HK-2 (cell line): Measurements from ENCODE around the gene CDC20B.
"Not testable (repeated sequence)": the region's sequence is repeated elsewhere in the genome, so short reads cannot be mapped to it uniquely, and the experiment has no call there.

Experiments
- DNase-seq: peaks from one replicate; pipeline ENCODE4 v3.0.0-alpha.2; 2018; ENCODE audit not compliant: unreplicated experiment

Gene CDC20B

DNA sequence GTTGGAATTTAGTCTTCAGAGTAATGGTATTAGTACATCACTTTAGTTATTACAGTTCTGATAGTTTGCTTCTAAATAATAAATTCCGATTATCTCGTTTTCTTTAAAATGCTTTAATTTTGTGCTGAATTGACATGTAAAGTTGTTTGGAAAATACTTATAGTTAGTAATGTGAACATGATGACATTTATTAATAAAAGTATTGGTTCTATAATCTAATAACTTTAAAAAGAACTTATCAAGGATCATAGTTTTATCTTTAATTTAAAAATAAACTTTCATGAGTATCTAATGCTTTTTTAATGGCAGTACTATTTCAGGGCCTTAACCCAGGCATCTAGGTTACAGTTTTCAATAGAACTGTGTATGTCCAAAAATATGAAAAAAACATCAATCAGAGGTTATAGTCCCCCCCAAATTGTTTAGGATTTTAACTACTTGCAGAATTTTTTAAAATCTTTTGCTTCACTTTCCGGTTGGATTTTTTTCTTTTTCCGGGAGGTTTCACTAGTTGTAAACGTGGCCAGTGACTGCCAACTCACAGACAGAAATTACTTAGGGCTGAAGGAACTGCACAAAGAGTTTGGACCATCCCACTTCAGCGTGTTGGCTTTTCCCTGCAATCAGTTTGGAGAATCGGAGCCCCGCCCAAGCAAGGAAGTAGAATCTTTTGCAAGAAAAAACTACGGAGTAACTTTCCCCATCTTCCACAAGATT lies 12.3 kb downstream of the CDC20B start:
- DNase-seq, result peak; percentile 49

DNA sequence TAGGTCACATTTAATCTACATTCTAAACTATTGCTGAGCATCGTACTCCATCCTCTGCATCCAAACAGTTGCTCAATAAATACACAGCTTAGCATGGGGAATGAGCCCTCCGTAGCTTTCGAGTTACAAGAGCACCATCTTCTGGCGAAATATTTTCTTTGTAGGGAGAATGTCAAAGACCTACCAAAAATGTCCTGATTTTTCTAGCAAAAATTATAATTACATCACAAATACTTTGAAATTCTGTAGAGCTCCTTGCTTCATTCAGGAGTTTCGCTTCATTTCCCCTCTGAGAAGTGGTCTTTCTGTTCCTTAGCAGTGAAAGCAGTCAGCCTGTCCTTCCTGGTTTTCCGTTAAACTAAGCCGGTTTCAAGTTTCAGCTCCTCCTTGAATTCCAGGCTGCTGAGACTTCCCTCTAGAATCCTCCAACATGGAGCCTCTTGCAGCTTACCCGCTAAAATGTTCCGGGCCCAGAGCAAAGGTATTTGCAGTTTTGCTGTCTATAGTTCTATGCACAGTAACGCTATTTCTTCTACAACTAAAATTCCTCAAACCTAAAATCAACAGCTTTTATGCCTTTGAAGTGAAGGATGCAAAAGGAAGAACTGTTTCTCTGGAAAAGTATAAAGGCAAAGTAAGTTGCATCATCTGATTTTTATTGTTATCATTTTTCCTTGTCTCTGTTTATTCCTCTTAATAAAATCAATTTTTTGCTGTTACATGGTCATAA lies 13.0 kb downstream of the CDC20B start, which contains the start of gene GPX8:
GPX8 (plus strand) TSS at position 409 of the 730 bp plus-strand sequence; CDS start at position 431, 22 bp downstream.
- DNase-seq, result peak; percentile 35

DNA sequence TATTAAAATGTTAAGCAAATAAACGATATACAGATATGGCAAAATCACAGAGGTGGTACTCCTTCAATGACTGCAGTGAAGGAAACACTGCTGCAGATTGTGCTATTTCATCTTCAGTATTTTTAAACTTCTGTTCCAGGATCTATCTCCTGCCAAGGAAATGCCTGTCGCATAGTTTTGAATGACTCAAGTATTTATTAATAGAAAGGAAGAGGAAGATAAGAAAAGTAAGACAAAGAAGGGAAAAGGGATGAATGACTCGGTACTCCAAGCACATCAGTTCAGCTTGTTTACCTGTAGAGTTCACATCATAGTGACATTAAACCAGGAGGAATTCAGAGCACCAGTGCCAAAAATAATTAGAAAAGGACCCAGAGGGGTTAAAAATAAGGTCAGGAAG lies 18.1 kb downstream of the CDC20B start:
- DNase-seq, result no peak

DNA sequence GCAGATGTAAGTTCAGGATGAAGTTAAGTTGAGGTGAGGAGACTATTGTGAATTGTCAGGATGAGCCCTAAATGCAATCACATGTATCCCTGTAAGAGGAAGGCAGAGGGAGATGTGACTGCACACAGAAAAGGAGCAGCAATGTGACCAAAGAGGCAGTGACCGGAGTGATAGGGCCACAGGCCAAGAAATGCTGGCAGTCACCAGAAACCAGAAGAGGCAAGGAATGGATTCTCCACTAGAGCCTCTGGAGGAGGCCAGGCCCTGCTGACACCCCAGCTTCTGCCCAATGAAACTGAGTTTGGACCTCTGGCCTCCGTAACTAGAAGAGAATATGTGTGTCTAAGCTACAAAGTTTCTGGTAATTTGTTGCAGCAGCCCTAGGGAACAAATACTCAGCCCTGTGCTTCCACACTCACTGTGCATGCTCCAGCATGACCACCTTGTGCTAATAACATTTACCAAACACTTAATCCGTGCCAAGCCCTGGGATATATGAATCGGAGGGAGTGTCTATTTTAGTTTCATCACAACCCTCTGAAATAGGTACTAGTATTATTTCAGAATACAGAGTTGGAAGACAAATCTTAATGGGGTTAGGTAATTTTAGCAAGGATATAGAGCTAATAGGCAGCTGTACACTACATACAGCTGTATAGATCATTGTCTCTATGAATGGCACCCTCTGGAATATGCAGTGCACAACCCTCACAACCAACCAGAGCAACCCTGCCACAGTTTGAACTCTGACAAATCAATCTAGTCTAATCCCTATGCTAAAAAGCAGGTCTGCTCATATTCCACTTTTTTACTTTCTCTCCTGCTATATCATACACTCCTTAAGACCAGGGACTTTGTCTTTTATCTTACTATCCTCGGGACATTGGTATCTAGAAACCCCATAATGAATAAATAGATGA lies 20.8 kb downstream of the CDC20B start:
- no peak for DNase-seq

DNA sequence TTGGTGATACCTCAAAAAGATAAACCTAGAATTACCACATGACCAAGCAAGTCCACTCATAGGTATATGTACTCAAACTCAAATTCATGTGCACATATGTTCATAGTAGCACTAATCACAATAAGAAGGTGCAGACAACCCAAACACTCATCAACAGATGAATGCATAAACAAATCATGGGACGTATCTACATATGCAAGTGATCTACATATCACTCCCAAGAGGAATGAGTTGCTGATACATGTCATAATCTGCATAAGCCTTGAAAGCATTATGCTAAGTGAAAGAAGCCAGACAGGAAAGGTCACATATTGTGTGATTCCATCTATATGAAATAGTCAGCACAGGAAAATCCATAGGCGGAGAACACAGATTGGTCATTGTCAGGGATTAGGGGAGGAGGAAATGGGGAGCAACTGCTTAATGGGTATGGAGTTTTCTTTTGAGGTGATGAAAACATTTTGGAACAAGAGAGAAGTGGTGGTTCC lies 23.6 kb downstream of the CDC20B start:
- DNase-seq, result no peak

DNA sequence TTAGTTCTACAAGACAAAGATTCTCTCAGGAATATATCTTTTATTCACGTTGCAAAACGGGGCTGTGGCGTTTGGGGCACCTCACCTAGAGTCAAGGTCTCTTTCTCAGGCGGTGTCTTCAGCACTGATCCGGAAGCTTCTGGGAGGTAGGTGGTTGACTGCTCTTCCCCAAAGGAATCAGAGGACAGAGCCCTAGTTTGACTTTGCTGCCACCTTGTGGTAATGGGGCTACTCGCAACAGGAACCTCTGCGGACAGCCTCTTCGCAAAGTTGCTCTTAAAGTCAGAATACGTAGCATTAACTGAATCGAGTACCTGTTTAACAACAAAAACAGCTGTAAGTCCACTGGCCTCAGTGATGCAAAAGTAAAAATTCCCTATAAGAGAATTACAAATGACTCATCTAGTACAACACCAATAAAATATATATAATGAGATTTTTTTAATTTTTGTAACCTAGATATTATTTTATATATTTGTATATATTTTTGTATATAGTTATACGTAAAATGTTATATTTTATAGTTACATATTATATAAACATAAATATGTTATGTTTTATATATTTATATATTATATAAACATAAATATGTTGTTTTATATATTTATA lies 26.3 kb downstream of the CDC20B start:
- DNase-seq, result peak; percentile 64

DNA sequence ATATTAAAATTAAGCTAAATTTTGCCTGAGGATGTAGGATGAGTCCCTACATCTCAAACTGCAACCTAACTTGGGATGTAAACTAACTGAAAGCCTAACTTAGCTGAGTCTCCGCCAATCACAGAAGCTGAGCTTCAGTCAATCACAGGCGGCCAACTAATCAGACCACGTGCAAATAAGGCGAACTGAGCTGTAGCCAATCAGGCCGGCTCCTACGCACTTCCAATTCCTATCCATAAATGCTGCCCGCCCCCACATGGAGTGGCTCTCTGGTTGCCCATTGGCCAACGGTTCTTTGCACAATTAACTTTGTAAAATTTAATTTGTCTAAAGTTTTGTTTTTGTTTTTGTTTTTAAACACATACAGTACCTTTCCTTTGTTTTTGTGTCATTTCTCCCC lies 26.9 kb downstream of the CDC20B start:
- DNase-seq, result no peak

DNA sequence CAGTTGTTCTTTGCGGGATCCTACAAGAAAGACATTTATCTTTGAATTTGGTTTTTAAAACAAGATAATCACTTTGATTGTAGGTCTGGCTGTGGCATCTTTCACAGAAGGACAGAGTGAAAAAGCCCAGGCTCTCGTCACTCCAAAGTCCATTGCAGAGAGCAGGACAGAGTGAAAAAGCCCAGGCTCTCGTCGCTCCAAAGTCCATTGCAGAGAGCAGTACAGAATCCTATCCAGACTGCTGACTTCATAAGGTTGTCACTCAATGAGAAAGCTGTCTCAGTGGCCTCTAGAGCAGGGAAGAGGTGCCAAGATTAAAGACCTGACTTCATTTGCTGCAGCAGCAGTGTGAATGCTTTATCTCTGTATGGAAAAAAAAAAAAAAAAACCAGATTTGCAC lies 29.4 kb downstream of the CDC20B start:
- DNase-seq, result no peak

DNA sequence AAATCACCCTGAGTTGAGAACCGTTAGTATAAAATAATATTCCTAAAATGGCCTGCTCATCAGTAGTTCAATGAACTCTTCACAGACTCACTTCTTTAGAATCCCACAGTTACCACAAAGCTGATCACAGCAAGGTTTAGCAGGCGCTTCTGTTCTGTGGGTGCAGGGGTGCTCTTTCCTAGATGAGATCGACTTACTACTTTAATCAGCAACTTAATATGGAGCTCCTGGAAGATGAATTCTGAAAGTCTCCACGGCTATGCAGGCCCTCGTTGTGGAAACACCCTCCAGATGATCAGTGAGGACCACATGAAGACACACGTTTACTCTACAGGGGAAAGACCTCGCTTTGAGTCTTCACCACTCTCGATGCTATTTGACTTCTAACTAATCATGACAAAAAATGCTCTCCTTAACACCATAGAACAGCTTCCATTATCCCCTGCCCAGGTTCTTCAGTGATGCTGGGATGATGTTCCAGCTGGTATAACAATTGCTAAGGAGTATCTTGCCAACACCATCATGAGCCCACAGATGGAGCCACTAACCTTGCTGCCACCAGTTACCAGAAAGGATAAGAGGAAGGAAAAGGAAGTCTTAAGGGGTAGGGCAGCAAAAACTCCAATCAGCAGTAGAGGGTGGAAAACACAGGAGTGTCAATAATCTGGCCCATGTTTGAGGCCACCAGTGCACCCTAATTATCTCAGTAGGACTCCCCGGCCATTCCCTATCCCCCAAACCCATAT lies 30.9 kb downstream of the CDC20B start:
- DNase-seq, result no peak

DNA sequence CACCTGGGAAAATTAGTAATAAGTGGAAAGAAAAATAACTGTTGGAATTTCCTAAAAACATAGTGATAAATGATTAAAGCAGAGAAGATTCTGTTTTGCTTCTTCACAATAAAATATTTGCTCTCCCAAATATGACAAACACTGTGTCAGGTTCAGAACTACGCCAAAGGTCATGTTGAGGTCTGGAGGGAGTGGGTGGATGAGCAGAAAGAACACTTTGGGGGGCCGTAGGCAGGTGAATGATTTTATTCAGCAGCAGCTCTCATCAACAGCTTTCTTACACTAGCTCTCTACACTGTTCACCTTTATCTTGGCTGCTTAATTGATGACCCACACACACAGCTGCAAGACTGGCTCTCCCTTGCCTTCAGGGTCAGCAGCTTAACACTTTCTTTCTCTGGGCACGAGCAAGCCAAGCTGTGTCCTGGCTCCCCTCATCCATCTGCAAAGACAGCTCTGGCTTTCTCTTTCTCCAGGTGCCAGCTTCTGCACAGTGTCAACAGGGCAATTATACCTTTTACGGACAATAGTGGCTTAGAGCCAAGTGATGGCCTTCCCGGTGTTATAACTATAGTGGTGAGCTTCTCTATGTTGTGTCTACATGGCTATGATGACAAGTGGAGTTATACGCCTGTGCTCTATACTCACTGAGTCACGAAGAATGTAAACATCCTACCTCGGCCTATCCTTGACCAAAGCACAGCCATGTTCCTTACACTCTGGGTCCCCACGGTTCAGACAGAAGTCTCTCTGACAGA lies 31.9 kb downstream of the CDC20B start:
- no peak for DNase-seq

DNA sequence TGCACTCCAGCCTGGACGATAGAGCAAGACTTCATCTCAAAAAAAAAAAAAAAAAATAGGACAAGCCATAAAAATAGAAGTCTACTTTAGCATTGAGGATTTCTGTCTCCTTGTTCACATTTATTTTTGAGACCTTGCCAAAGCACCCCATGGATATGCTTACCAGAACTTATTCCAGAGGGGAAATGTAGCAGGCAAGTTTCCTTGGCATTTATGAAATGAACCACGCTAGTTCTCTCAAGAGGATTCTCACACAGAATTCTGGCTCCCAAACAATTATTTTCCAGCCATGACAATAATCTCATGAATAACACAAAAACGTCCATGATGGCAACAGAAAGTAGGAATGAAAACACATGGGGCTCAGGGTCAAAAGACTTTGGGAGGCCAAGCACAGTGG lies 36.5 kb downstream of the CDC20B start:
- DNase-seq, result no peak

DNA sequence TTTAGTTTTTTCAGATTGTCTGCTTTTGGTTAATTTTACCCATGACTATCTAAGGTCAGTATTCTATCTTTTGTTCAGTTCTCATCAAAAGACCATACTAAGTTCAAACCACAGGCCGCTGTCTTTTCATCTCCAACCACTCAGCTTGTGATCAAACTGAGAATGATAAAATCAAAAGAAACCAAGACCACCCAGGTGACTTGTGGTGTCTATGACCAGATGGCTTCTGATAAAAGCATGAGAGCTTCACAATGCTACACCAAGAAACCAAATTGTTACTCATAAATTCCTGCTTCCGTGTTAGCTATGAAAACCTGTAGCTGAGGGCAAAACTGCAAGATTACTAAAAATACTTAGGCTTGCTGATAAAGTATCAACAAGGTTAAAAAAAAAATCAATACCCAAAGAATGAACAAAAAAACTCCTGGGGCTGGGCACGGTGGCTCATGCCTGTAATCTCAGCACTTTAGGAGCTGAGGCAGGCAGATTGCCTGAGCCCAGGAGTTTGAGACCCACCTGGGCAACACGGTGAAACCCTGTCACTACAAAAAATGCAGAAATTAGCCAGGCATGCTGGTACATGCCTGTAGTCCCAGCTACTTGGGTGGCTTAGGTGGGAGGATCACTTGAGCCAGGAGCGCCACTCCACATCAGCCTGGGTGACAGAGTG lies 38.8 kb downstream of the CDC20B start:
- DNase-seq, result no peak

DNA sequence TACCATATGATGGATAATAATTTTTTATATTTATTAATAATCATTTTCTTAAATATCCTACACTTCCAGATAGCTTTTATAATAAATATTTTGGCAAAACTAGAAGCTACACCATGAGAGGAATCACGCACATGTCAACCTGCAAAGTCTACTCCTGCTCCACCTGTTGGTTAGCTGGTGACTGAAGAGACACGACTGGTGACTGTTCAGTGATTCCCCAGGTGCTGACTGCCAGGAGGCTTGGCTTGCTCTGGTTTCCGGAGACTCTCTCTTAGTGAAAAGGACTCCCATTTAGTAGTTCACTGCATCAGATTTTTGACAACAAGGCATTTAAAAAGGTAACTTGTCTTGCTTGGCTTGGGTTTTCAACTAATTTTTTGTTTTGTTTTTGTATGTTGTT lies 49.6 kb downstream of the CDC20B start:
- no peak for DNase-seq

DNA sequence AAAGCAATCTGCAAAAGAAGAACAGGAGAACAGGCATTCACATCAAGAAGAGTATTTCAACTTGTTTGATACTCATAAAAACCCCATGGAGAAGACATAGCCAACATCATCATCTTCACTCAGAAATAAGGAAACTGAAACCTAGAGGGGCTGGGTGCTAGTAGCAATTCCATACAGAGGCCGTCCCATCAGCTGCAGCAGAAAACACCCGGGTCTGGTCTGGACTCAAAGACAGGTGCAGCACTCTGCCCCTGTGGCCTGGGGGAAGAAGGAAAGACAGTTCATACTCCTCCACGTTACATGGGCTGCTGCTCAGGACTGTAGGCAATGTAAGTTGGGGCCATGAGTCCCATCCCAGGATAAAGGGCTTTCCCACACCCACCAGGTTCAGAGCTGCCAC lies 58.9 kb downstream of the CDC20B start:
- DNase-seq, result no peak

DNA sequence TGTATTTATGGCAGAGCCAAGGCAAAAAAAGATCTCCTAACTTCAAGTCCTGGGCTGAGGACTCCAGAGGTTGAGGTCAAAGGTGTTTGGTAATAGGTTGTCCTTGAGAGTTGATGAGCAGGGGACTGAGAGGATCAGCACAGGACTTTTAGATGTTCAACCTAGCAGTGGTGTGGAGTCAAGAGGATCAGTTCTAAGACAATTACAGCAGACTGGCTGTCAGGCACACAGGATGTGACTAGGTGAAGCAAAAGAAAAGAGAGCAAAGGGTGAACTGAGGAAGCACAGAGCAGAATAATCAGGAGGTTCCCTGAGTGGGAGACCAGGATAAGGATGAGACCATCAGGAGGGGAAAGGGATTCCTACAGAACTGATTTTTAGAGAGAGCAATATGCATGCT lies 59.6 kb downstream of the CDC20B start:
- no peak for DNase-seq

DNA sequence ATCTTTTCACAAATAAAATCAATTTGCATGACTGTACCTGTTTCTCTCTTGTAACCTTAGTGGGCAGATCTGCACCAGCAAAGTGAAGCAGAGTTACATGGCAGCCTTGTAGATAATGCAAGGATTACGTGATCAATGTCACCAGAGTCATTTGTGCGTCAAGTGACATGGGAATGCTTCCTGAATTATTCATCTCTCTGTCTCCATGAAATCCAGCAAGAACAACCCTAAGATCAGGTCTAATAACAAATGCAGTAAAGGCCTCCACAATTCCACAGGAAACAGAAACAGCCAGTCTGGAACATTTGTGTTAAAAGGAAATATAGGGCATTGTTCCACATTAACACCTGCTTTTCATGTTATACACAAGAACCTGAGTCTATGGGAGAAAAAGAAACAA lies 62.8 kb downstream of the CDC20B start:
- no peak for DNase-seq

DNA sequence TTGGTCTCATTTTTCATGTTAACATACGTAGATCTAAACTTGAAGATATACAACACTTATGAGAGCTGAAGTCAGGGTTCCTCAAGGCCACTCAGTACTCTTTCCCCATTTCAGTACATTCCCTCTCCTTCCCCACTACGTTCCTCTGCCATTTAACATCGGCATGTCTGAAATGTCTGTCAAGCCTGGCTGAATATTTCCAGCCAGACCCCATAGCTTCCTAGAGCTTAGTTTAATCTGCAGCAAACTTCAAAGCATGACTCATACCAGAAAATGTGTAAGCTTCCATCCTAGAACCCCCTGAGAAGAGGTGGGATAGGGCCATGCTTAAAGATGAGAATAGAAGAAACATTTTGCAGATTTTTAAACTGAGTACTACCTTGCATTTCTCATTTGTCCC lies 64.3 kb downstream of the CDC20B start:
- DNase-seq, result no peak

DNA sequence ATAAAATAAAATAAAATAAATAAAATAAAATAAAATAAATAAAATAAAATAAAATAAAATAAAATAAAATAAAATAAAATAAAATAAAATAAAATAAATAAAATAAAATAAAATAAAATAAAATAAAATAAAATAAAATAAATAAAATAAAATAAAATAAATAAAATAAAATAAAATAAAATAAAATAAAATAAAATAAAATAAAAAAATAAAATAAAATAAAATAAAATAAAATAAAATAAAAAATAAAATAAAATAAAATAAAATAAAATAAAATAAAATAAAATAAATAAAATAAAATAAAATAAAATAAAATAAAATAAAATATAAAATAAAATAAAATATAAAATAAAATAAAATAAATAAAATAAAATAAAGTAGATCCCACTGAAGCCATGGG lies 67.0 kb downstream of the CDC20B start:
- DNase-seq, result not testable (repeated sequence)

DNA sequence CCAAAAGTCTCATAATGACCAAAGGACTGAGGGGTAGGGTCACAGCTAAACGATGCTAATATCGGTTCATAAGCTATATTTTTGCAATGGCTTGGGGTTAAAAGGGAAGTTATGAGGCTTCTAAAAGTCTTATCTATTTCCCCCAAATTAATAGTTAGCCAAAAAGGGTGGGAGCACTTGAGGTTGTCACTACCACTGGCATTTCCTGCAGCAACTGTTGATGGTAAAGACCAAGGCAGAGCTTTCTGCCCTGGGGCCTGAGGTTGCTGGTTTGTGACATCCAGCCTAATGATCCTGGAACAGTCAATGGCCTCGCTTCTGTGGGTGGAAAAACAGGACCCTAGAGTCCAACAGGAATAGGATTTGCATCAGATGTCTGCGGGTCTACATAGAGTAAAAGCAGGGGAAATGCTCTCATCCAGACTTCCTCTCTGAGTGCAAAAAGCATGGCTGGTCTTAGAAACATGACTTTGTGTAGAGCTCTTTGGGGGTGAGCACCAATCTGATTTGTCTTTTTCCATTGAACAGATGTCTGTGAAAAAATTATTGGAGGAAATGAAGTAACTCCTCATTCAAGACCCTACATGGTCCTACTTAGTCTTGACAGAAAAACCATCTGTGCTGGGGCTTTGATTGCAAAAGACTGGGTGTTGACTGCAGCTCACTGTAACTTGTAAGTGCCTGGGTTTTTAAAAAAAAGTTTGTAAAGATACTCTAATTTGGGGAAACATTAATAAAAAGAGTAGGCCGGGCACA lies 67.9 kb downstream of the CDC20B start:
- DNase-seq, result no peak
